Endothelial cell (in vitro differentiated cells): Measurements from ENCODE around the gene C3AR1. TPM values are rescaled to one million over a fixed set of nuclear protein-coding genes. Genes with fewer than 3 reads are reported as not detected.

Experiments used
- DNase-seq: peaks from one replicate; pipeline ENCODE4 v3.0.0; 2021; ENCODE audit warnings: low spot score
- H3K27ac Mint-ChIP-seq: one replicate; pipeline ENCODE4 v1.8.0; 2021; ENCODE audit warnings: mixed read lengths, inconsistent platforms; ENCODE audit not compliant: unreplicated experiment
- H3K27me3 Mint-ChIP-seq: one replicate; pipeline ENCODE4 v1.8.0; 2021; ENCODE audit warnings: mild to moderate bottlenecking, moderate library complexity, mixed read lengths, inconsistent platforms; ENCODE audit not compliant: unreplicated experiment
- H3K36me3 Mint-ChIP-seq: one replicate; pipeline ENCODE4 v1.8.0; 2021; ENCODE audit warnings: mild to moderate bottlenecking, low read depth, mixed read lengths, inconsistent platforms; ENCODE audit not compliant: unreplicated experiment
- H3K4me1 Mint-ChIP-seq: one replicate; pipeline ENCODE4 v1.8.0; 2021; ENCODE audit warnings: mild to moderate bottlenecking, mixed read lengths, inconsistent platforms; ENCODE audit not compliant: unreplicated experiment
- H3K4me3 Mint-ChIP-seq: one replicate; pipeline ENCODE4 v1.8.0; 2021; ENCODE audit warnings: mild to moderate bottlenecking, mixed read lengths, inconsistent platforms; ENCODE audit not compliant: unreplicated experiment
- H3K9me3 Mint-ChIP-seq: one replicate; pipeline ENCODE4 v1.8.0; 2021; ENCODE audit warnings: mixed read lengths, inconsistent platforms; ENCODE audit not compliant: unreplicated experiment
- total RNA-seq: library from RNA; stranded (reverse); fragmentation: NEBNext Ultra II Directional; extraction: Animal tissue kit (Norgen Biotek cat#: 25700); gene quantifications from one replicate; pipeline ENCODE4 v1.2.1, GENCODE V29; 2021; ENCODE audit not compliant: unreplicated experiment
- TF ChIP-seq, protein P1 (sequence below): fragments of 200-600 bp; sonication (generic); IDR thresholded peaks from one replicate; pipeline ENCODE4 v1.5.0; 2021; ENCODE audit warnings: antibody characterized with exemption; ENCODE audit not compliant: unreplicated experiment

The C3AR1 gene
- total RNA-seq, 1 donor from 2014 or later, result 0.49 TPM

GRCh38 chr12:8058506-8058905 lies 7.7 kb downstream of the C3AR1 start:
- peaks cover 17% of the 10 kb centered on the region for H3K4me1 Mint-ChIP-seq
- H3K27me3 Mint-ChIP-seq, result peaks cover 3% of the 10 kb centered on the region
- H3K27ac Mint-ChIP-seq, result no peak overlapping the region
- no peak overlapping the region for H3K4me3 Mint-ChIP-seq
- no peaks in the 10 kb centered on the region for H3K9me3 Mint-ChIP-seq
- peaks cover 14% of the 10 kb centered on the region for H3K36me3 Mint-ChIP-seq
- TF ChIP-seq, protein P1, sequence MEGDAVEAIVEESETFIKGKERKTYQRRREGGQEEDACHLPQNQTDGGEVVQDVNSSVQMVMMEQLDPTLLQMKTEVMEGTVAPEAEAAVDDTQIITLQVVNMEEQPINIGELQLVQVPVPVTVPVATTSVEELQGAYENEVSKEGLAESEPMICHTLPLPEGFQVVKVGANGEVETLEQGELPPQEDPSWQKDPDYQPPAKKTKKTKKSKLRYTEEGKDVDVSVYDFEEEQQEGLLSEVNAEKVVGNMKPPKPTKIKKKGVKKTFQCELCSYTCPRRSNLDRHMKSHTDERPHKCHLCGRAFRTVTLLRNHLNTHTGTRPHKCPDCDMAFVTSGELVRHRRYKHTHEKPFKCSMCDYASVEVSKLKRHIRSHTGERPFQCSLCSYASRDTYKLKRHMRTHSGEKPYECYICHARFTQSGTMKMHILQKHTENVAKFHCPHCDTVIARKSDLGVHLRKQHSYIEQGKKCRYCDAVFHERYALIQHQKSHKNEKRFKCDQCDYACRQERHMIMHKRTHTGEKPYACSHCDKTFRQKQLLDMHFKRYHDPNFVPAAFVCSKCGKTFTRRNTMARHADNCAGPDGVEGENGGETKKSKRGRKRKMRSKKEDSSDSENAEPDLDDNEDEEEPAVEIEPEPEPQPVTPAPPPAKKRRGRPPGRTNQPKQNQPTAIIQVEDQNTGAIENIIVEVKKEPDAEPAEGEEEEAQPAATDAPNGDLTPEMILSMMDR, result no peak
- no peak for DNase-seq

- Mint-ChIP-seq H3K9me3 (no peaks in the 10 kb centered on the region), H3K27me3 (no peaks in the 10 kb centered on the region), H3K36me3 (peaks cover 10% of the 10 kb centered on the region), H3K27ac (no peak overlapping the region), H3K4me3 (no peak overlapping the region), H3K4me1 (peaks cover 19% of the 10 kb centered on the region)
- no peak for DNase-seq
- TF ChIP-seq, protein P1, result no peak
Observed at GRCh38 chr12:8057839-8058238, 8.3 kb downstream of the C3AR1 start.

DNA sequence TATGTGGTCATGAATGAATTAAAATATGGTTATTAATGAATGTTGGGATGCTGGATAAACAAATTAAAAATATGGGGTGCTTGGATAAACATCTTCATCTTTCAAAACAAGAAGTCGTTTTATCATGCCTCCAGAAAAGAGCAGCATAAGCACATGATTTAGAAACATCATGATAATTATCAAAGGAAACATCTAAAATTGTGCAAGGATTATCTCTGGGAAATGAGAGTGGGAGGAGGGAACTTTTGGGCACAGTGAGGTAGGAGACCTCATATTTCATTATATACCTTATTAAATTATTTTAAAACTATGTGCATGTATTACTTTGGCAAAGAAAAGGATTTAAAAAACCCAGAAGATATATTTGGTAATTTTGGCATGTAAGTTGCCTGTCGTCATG lies 8.9 kb downstream of the C3AR1 start:
- no peak for DNase-seq
- Mint-ChIP-seq H3K27me3 (no peaks in the 10 kb centered on the region), H3K4me3 (no peak overlapping the region), H3K9me3 (no peaks in the 10 kb centered on the region), H3K4me1 (peaks cover 24% of the 10 kb centered on the region), H3K36me3 (peaks cover 14% of the 10 kb centered on the region), H3K27ac (no peak overlapping the region)
- TF ChIP-seq, protein P1, result no peak

DNA sequence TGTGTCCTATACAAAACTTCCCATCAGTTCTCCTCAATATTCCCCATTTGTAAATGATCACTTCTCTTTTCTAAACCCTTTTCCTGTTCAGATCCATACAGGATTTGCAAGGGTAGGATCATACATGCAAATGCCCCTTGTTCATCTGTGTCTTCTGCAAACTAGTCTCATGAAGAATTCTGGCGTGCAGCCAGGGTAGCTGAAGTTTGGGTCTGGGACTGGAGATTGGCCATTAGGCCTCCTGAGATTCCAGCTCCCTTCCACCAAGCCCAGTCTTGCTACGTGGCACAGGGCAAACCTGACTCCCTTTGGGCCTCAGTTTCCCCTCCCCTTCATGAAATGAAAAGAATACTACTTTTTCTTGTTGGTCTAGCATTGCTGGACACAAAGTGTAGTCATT lies 11.3 kb downstream of the C3AR1 start:
- peaks cover 32% of the 10 kb centered on the region for H3K4me1 Mint-ChIP-seq
- no peak for DNase-seq
- TF ChIP-seq, protein P1, result no peak
- no peaks in the 10 kb centered on the region for H3K9me3 Mint-ChIP-seq
- H3K27ac Mint-ChIP-seq, result peak overlapping the region; percentile 32
- H3K36me3 Mint-ChIP-seq, result peaks cover 28% of the 10 kb centered on the region
- H3K27me3 Mint-ChIP-seq, result peaks cover 5% of the 10 kb centered on the region
- H3K4me3 Mint-ChIP-seq, result no peak overlapping the region

GRCh38 chr12:8052679-8053078 lies 13.5 kb downstream of the C3AR1 start:
- peaks cover 5% of the 10 kb centered on the region for H3K27me3 Mint-ChIP-seq
- no peak for DNase-seq
- H3K27ac Mint-ChIP-seq, result peak overlapping the region; percentile 97
- no peaks in the 10 kb centered on the region for H3K9me3 Mint-ChIP-seq
- H3K36me3 Mint-ChIP-seq, result peaks cover 48% of the 10 kb centered on the region
- H3K4me1 Mint-ChIP-seq, result peaks cover 32% of the 10 kb centered on the region
- H3K4me3 Mint-ChIP-seq, result peak overlapping the region; percentile 78
- TF ChIP-seq, protein P1, result no peak
